Non-pigmented ciliary epithelial cell (primary cell): ENCODE results near the gene PHLPP2.

Source experiments
- DNase-seq: peaks from one replicate; pipeline ENCODE4 v3.0.0-alpha.2; 2010; ENCODE audit warnings: low read depth

Gene PHLPP2

GRCh38 chr16:71724320-71724751 lies at the start of gene PHLPP2:
PHLPP2 (minus strand) TSS chr16:71724701; CDS start chr16:71714795, 9,906 bp downstream.
- DNase-seq: no peak

GRCh38 chr16:71771571-71771970 lies 47.1 kb upstream of the PHLPP2 start:
- no peak for DNase-seq

- no peak for DNase-seq
Observed at GRCh38 chr16:71769222-71769621, 44.7 kb upstream of the PHLPP2 start.

GRCh38 chr16:71767060-71767900 lies 42.8 kb upstream of the PHLPP2 start:
- no peak for DNase-seq

GRCh38 chr16:71762186-71762585 lies 37.7 kb upstream of the PHLPP2 start:
- DNase-seq: peak; percentile 54

GRCh38 chr16:71761097-71761496 lies 36.6 kb upstream of the PHLPP2 start:
- no peak for DNase-seq

- DNase-seq: no peak
Observed at GRCh38 chr16:71758293-71758760, 33.8 kb upstream of the PHLPP2 start.

GRCh38 chr16:71754652-71755051 lies 30.2 kb upstream of the PHLPP2 start:
- DNase-seq: no peak

- no peak for DNase-seq
Observed at GRCh38 chr16:71754108-71754507, 29.6 kb upstream of the PHLPP2 start.

GRCh38 chr16:71748226-71748625 lies 23.7 kb upstream of the PHLPP2 start:
- no peak for DNase-seq

- DNase-seq: peak; percentile 18
Observed at GRCh38 chr16:71746442-71747046, 22.0 kb upstream of the PHLPP2 start.

- DNase-seq: no peak
Observed at GRCh38 chr16:71738855-71739254, 14.4 kb upstream of the PHLPP2 start.

GRCh38 chr16:71737501-71737900 lies 13.0 kb upstream of the PHLPP2 start:
- no peak for DNase-seq

GRCh38 chr16:71734511-71734910 lies 10.0 kb upstream of the PHLPP2 start:
- no peak for DNase-seq

- DNase-seq: no peak
Observed at GRCh38 chr16:71732587-71732986, 8.1 kb upstream of the PHLPP2 start.

GRCh38 chr16:71727551-71728324 lies 3.2 kb upstream of the PHLPP2 start:
- DNase-seq: no peak

- no peak for DNase-seq
Observed at GRCh38 chr16:71726476-71727315, 2.2 kb upstream of the PHLPP2 start.

- no peak for DNase-seq
Observed at GRCh38 chr16:71723537-71724319, 773 bp downstream of the PHLPP2 start.

- DNase-seq: no peak
Observed at GRCh38 chr16:71722801-71723536, 1.5 kb downstream of the PHLPP2 start.

GRCh38 chr16:71721066-71721740 lies 3.3 kb downstream of the PHLPP2 start:
- no peak for DNase-seq
